Smooth muscle cell (in vitro differentiated cells): Measurements from ENCODE around the gene GMDS. TPM values are rescaled to one million over a fixed set of nuclear protein-coding genes. Genes with fewer than 3 reads are reported as not detected.

ENCODE experiments used
- DNase-seq: peaks from one replicate; lab custom pipeline; 2025; ENCODE audit not compliant: unreplicated experiment; lab: John Stamatoyannopoulos, UW
- H2AFZ ChIP-seq: fragments of 200-600 bp; sonication (generic); 2 replicates; pipeline ENCODE4 v1.6.0; 2016; ENCODE audit warnings: antibody characterized with exemption, low read depth, mild to moderate bottlenecking
- H3F3A ChIP-seq: fragments of 200-600 bp; sonication (generic); 2 replicates; pipeline ENCODE4 v1.6.0; 2017; ENCODE audit warnings: antibody characterized with exemption, low read depth
- H3K27ac ChIP-seq: fragments of 200-600 bp; sonication (generic); 2 replicates; pipeline ENCODE4 v1.5.1; 2016; ENCODE audit warnings: low read depth, mild to moderate bottlenecking
- H3K27me3 ChIP-seq: fragments of 200-600 bp; sonication (generic); 2 replicates; pipeline ENCODE4 v1.6.1; 2016; ENCODE audit warnings: low read depth, mild to moderate bottlenecking
- H3K36me3 ChIP-seq: fragments of 200-600 bp; sonication (generic); 2 replicates; pipeline ENCODE4 v1.5.1; 2016; ENCODE audit warnings: low read depth
- H3K4me1 ChIP-seq: fragments of 200-600 bp; sonication (generic); 2 replicates; pipeline ENCODE4 v1.5.1; 2016; ENCODE audit warnings: low read depth
- H3K4me2 ChIP-seq: fragments of 200-600 bp; sonication (generic); 2 replicates; pipeline ENCODE4 v1.6.0; 2016; ENCODE audit warnings: mild to moderate bottlenecking
- H3K4me3 ChIP-seq: fragments of 200-600 bp; sonication (generic); 2 replicates; pipeline ENCODE4 v1.5.1; 2016; ENCODE audit warnings: mild to moderate bottlenecking
- H3K79me2 ChIP-seq: fragments of 200-600 bp; sonication (generic); 2 replicates; pipeline ENCODE4 v1.6.0; 2016; ENCODE audit warnings: low read depth, mild to moderate bottlenecking
- H3K9ac ChIP-seq: fragments of 200-600 bp; sonication (generic); 2 replicates; pipeline ENCODE4 v1.6.0; 2016; ENCODE audit warnings: low read depth
- H3K9me3 ChIP-seq: fragments of 200-600 bp; sonication (generic); replicated peaks from 2 replicates; pipeline ENCODE4 v1.5.1; 2016; ENCODE audit warnings: low read depth
- H4K20me1 ChIP-seq: fragments of 200-600 bp; sonication (generic); 2 replicates; pipeline ENCODE4 v1.6.0; 2016; ENCODE audit warnings: low read depth
- CTCF ChIP-seq: fragments of 200-600 bp; sonication (generic); IDR thresholded peaks from 2 replicates; pipeline ENCODE4 v1.5.1; 2017; ENCODE audit warnings: borderline replicate concordance, mild to moderate bottlenecking, antibody characterized with exemption; ENCODE audit not compliant: insufficient read depth, poor library complexity, severe bottlenecking
- WGBS: methylation state at CpG from one replicate; pipeline ENCODE4 v1.1.7; 2016; ENCODE audit warnings: low lambda C conversion rate; 5-methylcytosine and 5-hydroxymethylcytosine counted together
- polyA plus RNA-seq: library from polyadenylated mRNA; unstranded; fragments of >200 nt; fragmentation: Nextera tagmentation; extraction: Ambion mirVana; gene quantifications from 2 replicates; pipeline ENCODE4 v1.2.1, GENCODE V29; 2016
- total RNA-seq: library from RNA; depleted of rRNA; stranded (reverse); fragments of >200 nt; gene quantifications from 2 replicates; pipeline ENCODE4 v1.2.3, GENCODE V29; 2014

The GMDS gene
- total and polyA plus RNA-seq, 2 experiments from 2014 or later, result 3.7 to 8.5 TPM

GRCh38 chr6:1869769-1870168 lies 375.6 kb downstream of the GMDS start:
- H4K20me1 ChIP-seq, result no peaks in the 10 kb centered on the region
- no peak for TF ChIP-seq CTCF
- no peaks in the 10 kb centered on the region for H3F3A ChIP-seq
- H3K27ac ChIP-seq, result no peak overlapping the region
- H3K9ac ChIP-seq, result no peak overlapping the region
- no peak overlapping the region for H3K4me3 ChIP-seq
- peaks cover 79% of the 10 kb centered on the region for H3K27me3 ChIP-seq
- H3K4me1 ChIP-seq, result peaks cover 32% of the 10 kb centered on the region
- H3K79me2 ChIP-seq, result no peaks in the 10 kb centered on the region
- H3K9me3 ChIP-seq, result no peaks in the 10 kb centered on the region
- no peaks in the 10 kb centered on the region for H3K36me3 ChIP-seq
- DNase-seq, result no peak
- WGBS, result 80% methylated on average over 6 of the region's 6 CpGs
- no peak overlapping the region for H3K4me2 ChIP-seq
- no peak overlapping the region for H2AFZ ChIP-seq

DNA sequence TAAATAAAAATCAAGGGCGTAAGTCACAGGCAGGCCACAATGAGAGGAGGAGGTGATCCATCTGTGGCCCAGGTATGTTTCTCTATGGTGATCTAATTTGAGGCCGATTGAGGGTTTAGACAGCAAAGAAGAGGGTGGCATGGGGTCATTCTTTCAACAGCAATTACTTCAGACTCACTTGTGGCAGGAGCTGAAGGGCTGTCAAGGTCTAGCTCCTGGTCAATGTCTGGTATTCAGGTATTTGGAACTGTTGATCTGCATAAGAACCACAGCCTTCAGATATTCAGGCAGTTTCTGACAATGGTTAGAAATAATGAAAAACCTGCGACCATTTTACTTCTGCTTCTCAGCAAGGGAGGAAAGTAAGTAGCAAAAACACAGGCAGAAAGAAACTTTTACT lies 376.1 kb downstream of the GMDS start:
- H3K9me3 ChIP-seq, result no peaks in the 10 kb centered on the region
- peaks cover 32% of the 10 kb centered on the region for H3K4me1 ChIP-seq
- H2AFZ ChIP-seq, result no peak overlapping the region
- no peaks in the 10 kb centered on the region for H3F3A ChIP-seq
- no peak overlapping the region for H3K4me2 ChIP-seq
- H4K20me1 ChIP-seq, result no peaks in the 10 kb centered on the region
- no peaks in the 10 kb centered on the region for H3K36me3 ChIP-seq
- no peak overlapping the region for H3K9ac ChIP-seq
- H3K4me3 ChIP-seq, result no peak overlapping the region
- WGBS, result 68% methylated on average over 3 of the region's 3 CpGs
- no peak overlapping the region for H3K27ac ChIP-seq
- DNase-seq, result no peak
- H3K27me3 ChIP-seq, result peaks cover 79% of the 10 kb centered on the region
- no peaks in the 10 kb centered on the region for H3K79me2 ChIP-seq
- TF ChIP-seq CTCF, result no peak

- Histone ChIP-seq H3K36me3 (no peaks in the 10 kb centered on the region), H3K4me1 (peaks cover 26% of the 10 kb centered on the region), H3K27me3 (peaks cover 79% of the 10 kb centered on the region), H3K27ac (no peak overlapping the region), H3F3A (no peaks in the 10 kb centered on the region), H3K4me3 (no peak overlapping the region), H4K20me1 (no peaks in the 10 kb centered on the region), H3K9ac (no peak overlapping the region), H3K79me2 (no peaks in the 10 kb centered on the region), H3K4me2 (no peak overlapping the region), H3K9me3 (no peaks in the 10 kb centered on the region), H2AFZ (no peak overlapping the region)
- no peak for TF ChIP-seq CTCF
- DNase-seq, result no peak
- 94% methylated on average over 4 of the region's 4 CpGs for WGBS
These were observed 376.7 kb downstream of the GMDS start for GRCh38 chr6:1868561-1869261.

DNA sequence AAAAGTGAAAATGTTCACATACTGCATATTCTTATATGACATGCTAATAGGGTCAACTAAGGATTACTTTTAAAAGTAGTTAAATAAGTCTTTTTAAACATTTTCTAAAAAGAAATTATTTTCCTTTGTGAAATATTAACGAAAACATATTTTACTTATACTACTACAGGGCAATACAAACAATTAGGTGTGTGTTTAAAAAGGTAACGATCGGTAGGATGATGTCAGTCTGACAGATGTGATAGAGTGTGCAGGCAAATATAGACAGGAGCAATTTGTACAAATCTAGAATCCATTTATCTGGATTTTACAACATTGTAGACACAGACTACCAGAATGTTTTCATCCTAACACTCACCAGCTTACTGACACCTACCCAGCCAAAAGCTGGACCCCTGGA lies 378.2 kb downstream of the GMDS start:
- no peak overlapping the region for H3K9ac ChIP-seq
- H3F3A ChIP-seq, result no peaks in the 10 kb centered on the region
- H3K4me3 ChIP-seq, result no peak overlapping the region
- peaks cover 12% of the 10 kb centered on the region for H3K4me1 ChIP-seq
- no peaks in the 10 kb centered on the region for H3K36me3 ChIP-seq
- H3K27me3 ChIP-seq, result peaks cover 93% of the 10 kb centered on the region
- H3K27ac ChIP-seq, result no peak overlapping the region
- no peak for DNase-seq
- H2AFZ ChIP-seq, result no peak overlapping the region
- whole genome bisulfite sequencing, result 89% methylated on average over 3 of the region's 3 CpGs
- no peak overlapping the region for H3K4me2 ChIP-seq
- no peak for TF ChIP-seq CTCF
- H3K9me3 ChIP-seq, result no peaks in the 10 kb centered on the region
- no peaks in the 10 kb centered on the region for H3K79me2 ChIP-seq
- no peaks in the 10 kb centered on the region for H4K20me1 ChIP-seq
